Fibroblast of lung (primary cell): ENCODE results near the gene ACADVL.

ENCODE experiments used
- EZH2 ChIP-seq: IDR thresholded peaks from 2 replicates; pipeline ENCODE4 v1.5.1; 2012; ENCODE audit warnings: low read length, control low read depth, mild to moderate bottlenecking; ENCODE audit errors: missing control alignments
- TF ChIP-seq, protein P1 (sequence below), 2 donors: IDR thresholded peaks in 1 of 2; conservative IDR thresholded peaks in 1 of 2; 1 replicate in 1 of 2; 2 replicates in 1 of 2; pipeline ENCODE4 v1.5.1; 2011 to 2012; ENCODE audit warnings: low read length in 2 of 2, control low read depth in 1 of 2, inconsistent platforms in 1 of 2, low read depth in 1 of 2, mild to moderate bottlenecking in 1 of 2

DNA sequence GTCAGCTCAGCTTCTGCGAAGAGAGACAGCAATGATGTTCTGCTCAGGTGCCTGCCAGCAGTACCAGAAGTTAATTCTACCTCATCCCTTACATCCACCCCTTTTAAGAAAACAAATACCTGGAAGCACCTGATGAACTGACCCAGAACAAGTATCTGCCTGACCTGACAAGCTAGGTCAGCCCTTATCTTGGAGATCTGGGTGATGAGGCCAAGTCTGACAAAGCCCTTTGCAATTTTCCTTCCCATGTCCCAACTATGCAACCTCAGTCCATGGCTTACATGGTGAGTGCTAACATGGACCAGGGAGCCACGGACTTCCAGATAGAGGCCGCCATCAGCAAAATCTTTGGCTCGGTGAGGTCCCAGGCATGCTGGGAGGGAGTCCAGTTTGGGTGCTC is 3.6 kb downstream of the ACADVL start:
- TF ChIP-seq, protein P1, sequence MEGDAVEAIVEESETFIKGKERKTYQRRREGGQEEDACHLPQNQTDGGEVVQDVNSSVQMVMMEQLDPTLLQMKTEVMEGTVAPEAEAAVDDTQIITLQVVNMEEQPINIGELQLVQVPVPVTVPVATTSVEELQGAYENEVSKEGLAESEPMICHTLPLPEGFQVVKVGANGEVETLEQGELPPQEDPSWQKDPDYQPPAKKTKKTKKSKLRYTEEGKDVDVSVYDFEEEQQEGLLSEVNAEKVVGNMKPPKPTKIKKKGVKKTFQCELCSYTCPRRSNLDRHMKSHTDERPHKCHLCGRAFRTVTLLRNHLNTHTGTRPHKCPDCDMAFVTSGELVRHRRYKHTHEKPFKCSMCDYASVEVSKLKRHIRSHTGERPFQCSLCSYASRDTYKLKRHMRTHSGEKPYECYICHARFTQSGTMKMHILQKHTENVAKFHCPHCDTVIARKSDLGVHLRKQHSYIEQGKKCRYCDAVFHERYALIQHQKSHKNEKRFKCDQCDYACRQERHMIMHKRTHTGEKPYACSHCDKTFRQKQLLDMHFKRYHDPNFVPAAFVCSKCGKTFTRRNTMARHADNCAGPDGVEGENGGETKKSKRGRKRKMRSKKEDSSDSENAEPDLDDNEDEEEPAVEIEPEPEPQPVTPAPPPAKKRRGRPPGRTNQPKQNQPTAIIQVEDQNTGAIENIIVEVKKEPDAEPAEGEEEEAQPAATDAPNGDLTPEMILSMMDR (conservative IDR thresholded peaks at IDR 0.05 in 1 of 2, IDR thresholded peaks at IDR 0.05 in 1 of 2; ENCODE audit: low read depth in 1 of 2, low read length in 2 of 2) = no peak
- no peak for TF ChIP-seq EZH2
